ENCODE measurements around the gene FZR1. TPM values are rescaled to one million over a fixed set of nuclear protein-coding genes. Genes with fewer than 3 reads are reported as not detected.

FZR1 gene
- total RNA-seq, 1 experiment from 2014 or later: 51.4 TPM

- Histone ChIP-seq H3K27ac (ENCODE audit: insufficient read length, low read depth, low read length) (no peak overlapping the region), H3K4ac (ENCODE audit: low read depth, low read length) (no peak overlapping the region), H3K9ac (ENCODE audit: extremely low read depth, insufficient read length, low read length) (no peak overlapping the region), H3K23me2 (ENCODE audit: insufficient read length, low read depth, low read length, poor library complexity, severe bottlenecking) (peaks cover 6% of the 10 kb centered on the region), H4K8ac (replicated peaks; ENCODE audit: insufficient read length, low read depth, low read length) (no peak overlapping the region), H3K27me3 (ENCODE audit: insufficient read depth, low read length) (no peaks in the 10 kb centered on the region), H2BK12ac (ENCODE audit: insufficient read length, low read depth, low read length) (no peak overlapping the region), H3K56ac (ENCODE audit: insufficient read length, low read depth, low read length) (no peak overlapping the region), H3K79me2 (ENCODE audit: insufficient read depth, low read length) (no peaks in the 10 kb centered on the region), H3K4me2 (ENCODE audit: insufficient read depth, insufficient read length, low read length) (peak overlapping the region; percentile 66), H3K79me1 (ENCODE audit: insufficient read depth, low read depth, low read length, poor library complexity, severe bottlenecking) (no peaks in the 10 kb centered on the region), H3K14ac (ENCODE audit: insufficient read depth, low read length) (no peak overlapping the region), H4K5ac (ENCODE audit: insufficient read length, low read depth, low read length) (no peak overlapping the region), H2AK5ac (ENCODE audit: insufficient read length, low read length) (no peak overlapping the region), H2BK15ac (ENCODE audit: low read depth, low read length) (no peak overlapping the region), H2AFZ (ENCODE audit: low read length) (no peak overlapping the region), H2BK120ac (ENCODE audit: low read depth, low read length, poor library complexity, severe bottlenecking) (no peak overlapping the region), H3K4me1 (ENCODE audit: insufficient read depth, low read length) (no peaks in the 10 kb centered on the region), H3K9me3 (ENCODE audit: control insufficient read depth, low read depth, low read length) (no peaks in the 10 kb centered on the region), H4K20me1 (ENCODE audit: control insufficient read depth, insufficient read depth, insufficient read length) (no peaks in the 10 kb centered on the region), H4K91ac (ENCODE audit: insufficient read length, low read depth, low read length) (no peak overlapping the region), H3K23ac (ENCODE audit: insufficient read length, low read depth, low read length) (no peak overlapping the region), H3T11ph (ENCODE audit: low read length) (no peak overlapping the region), H3K18ac (ENCODE audit: insufficient read length, low read depth, low read length) (no peak overlapping the region), H2BK5ac (ENCODE audit: insufficient read length, low read length) (no peak overlapping the region), H2BK20ac (ENCODE audit: low read depth, low read length, poor library complexity, severe bottlenecking) (no peak overlapping the region)
- H3K27me3 Mint-ChIP-seq (ENCODE audit: low read depth): peaks cover 6% of the 10 kb centered on the region
- H3K4me1 Mint-ChIP-seq: peaks cover 13 to 24% of the 10 kb centered on the region in 2 experiments
- H3K36me3 Mint-ChIP-seq (ENCODE audit: insufficient read depth in 1 of 3, low read depth in 3 of 3): peaks cover 8 to 10% (median 9%) of the 10 kb centered on the region in 3 experiments
- H3K27ac Mint-ChIP-seq: peak overlapping the region in 1 of 3 experiments; percentile 31; a peak in 1 of 7 replicates
- peak; percentile 100 for DNase-seq
- H3K9me3 Mint-ChIP-seq: no peaks in the 10 kb centered on the region; a peak in 1 of 5 replicates
- TF ChIP-seq, protein P1, sequence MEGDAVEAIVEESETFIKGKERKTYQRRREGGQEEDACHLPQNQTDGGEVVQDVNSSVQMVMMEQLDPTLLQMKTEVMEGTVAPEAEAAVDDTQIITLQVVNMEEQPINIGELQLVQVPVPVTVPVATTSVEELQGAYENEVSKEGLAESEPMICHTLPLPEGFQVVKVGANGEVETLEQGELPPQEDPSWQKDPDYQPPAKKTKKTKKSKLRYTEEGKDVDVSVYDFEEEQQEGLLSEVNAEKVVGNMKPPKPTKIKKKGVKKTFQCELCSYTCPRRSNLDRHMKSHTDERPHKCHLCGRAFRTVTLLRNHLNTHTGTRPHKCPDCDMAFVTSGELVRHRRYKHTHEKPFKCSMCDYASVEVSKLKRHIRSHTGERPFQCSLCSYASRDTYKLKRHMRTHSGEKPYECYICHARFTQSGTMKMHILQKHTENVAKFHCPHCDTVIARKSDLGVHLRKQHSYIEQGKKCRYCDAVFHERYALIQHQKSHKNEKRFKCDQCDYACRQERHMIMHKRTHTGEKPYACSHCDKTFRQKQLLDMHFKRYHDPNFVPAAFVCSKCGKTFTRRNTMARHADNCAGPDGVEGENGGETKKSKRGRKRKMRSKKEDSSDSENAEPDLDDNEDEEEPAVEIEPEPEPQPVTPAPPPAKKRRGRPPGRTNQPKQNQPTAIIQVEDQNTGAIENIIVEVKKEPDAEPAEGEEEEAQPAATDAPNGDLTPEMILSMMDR (conservative IDR thresholded peaks at IDR 0.05): no peak
- WGBS (ENCODE audit: extremely low coverage, insufficient read length, low lambda C conversion rate): no CpG with 5 or more reads among the region's 48 CpGs
- H3K4me3 Mint-ChIP-seq: peak overlapping the region; percentile 73 to 79
Measured at GRCh38 chr19:3572132-3572854, 66.2 kb downstream of the FZR1 start.

Data from H9 (cell line).